H4 (cell line): Measurements from ENCODE around the gene DIP2B. TPM values are rescaled to one million over a fixed set of nuclear protein-coding genes. Genes with fewer than 3 reads are reported as not detected.
A peak's percentile ranks its signal among the peaks of the same experiment; 100 is the strongest.

ENCODE experiments used
- DNase-seq: peaks from one replicate; pipeline ENCODE4 v3.0.0-alpha.2; 2015; ENCODE audit warnings: low spot score
- total RNA-seq: library from RNA; depleted of rRNA; stranded (reverse); fragments of >200 nt; shearing (Covaris generic); gene quantifications from 2 replicates; pipeline ENCODE4 v1.2.3, GENCODE V29; 2014

The DIP2B gene
- total RNA-seq, 1 experiment from 2014 or later = 13.2 TPM

DNA sequence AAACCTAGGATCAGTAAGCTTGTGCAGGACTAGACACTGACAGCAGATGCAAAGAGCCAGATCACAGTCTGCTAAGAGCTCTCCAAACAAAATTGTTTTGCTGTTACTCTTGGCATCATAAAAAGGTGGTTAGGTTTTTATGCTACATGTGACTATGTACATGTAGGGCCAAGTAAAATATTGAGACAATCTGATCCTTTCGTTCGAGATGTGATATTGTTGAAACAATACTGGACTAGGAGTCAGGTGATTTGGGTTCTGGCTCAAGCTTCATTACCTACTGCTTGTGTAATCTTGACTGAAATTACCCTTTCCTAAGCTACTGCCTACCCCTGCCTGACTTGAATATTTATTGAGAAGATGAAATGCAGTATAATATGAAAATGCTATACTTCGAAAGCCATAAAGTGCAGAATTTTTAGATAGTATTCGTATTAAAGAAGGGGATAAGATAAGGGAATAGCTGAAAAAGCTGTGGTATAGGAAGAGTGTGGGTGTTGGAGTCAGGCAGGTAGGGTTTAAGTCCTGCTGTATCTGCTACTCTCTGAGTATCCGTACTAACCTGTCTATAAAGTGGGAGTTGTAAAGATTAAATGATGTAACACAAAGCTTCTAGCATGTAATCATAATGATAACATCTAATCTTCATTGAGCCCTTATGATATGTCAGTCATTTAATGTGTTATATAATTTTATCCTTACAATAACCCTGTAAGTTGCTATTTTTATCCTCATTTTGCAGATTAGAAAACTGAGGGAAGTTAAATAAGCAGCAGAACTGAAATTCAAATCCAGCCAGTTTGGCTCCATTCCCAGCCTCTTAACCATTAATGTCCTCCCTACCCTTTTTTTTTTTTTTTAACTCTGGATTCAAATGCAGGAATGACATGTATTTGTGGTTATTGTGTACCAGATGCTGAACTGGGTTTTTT, 220.5 kb downstream of the DIP2B start:
- no peak for DNase-seq

DNA sequence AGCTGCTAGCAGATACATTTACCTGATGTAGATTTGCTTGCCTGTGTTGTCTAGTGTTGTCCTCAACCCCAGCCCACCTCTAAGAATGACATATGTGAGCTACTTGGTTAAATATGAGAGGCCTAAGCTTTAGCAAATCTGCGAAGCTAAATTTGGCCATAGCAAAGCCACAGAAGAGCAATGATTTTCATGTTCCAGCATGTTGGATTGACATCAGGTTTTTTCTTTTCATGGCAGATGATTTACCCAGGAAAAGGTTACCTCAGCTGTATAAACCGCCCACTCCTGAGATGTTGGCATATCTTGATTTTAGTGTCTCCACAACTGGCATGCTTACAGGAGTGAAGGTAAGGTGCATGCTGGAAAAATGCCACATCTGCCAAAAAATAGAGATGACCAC, 222.7 kb downstream of the DIP2B start:
- no peak for DNase-seq

DNA sequence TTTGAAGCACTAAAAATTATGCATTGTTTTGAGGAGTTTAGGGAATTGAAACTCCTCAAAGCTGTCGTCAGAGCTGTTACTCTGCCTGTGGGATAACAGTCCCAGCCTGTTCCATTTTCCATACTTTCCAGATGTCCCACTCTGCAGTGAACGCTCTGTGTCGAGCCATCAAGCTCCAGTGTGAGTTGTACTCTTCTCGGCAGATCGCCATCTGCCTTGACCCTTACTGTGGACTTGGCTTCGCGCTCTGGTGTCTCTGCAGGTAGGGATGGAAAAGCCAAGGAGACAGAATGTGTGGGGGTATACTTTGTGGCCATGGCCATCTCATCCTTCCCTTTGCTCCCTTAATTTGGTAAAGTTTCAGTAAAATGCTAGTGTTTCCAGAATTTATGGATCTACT, 223.6 kb downstream of the DIP2B start:
- no peak for DNase-seq

DNA sequence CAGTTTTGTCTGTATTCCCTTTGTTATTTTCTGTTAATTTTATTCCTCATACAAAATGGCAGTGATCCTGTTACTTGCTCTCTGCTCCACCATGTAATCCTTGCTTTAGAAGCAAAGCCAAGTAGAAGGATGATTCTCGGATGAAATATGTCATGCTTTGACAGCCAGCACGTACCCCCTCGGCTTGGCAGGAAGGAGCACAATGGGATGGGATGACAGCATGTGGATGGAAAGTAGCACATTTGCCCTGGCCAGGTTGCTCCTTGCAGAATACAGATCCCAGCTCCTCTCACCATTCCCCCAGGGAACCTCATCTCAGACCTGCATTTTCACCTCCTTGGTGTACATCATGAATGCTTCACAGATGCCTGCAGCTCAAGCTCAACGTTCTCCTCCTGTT, 224.1 kb downstream of the DIP2B start:
- DNase-seq = no peak

DNA sequence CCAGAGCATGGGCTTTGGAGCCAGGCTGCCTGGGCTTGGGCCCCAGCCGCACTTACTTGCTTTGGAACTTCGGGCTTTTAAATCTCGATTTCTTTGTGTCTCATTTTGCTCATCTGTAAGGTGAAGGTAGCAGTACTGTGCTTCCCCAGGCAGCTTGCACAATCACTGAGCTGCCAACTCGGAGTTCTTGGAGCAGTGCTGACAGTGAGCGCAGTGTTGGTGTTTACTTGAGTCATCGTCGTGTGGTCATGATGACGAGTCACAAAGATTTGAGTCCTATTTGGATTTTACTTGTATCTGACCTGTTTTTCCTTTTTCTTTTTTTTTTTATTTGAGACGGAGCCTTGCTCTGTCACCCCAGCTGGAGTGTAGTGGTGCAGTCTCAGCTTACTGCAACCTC, 227.8 kb downstream of the DIP2B start:
- DNase-seq = peak; percentile 94

DNA sequence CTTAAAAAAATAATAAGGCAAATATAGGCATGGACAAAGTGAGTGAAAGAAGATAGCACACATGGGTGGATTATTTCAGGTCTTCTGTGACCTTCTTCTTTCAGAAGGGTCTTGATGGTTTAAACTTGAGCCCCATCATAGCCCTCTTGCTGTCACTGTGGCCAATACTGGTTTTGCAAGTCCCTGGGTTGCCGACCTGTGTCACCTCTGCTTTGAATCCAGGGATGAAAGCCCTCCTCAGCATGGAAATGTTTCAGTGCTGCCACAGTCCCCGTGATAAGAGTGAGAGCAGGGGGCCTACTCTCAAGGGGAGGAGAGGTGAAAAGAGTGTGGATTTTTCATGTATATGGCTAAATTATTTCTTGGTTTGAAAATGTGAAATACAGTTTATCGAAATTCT, 228.9 kb downstream of the DIP2B start:
- no peak for DNase-seq

DNA sequence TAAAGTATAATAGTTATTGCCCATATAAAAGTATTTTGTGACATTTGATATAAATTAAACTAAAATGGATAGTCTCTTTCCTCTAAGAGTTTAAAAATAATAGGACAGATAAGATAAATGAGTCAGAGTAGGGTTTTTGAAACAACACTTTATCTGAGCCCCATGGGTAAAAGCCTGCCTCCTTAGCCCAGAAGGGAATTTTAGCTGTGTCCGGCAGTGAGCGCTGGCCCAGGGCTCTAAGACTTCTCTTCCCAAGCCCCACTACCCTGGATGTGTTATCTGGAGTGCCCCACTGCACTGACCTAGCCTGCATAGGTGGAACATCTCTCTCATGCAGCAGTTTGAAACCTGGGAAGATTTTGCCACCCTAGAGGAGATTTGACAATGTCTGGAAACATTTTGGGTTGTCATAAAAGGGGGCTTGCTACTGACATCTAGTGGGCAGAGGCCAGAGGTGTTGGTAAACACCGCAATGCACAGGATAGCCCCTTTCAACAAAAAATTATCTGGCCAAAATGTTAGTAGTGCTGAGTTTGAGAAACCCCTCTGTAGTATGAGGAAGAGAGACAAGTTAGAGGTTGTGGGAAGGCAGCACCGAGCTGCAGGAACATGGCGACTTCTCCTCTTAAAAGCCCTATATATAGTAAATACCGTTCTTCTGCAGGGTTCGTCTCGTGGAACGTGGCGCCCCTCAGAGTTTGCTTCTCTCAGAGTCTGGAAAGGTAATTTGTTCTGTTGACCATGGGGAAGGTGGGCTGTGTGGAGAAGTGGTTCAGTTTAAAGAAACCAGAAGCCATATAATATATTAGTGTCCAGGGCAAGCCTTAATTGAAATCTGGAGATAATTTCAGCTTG, 229.9 kb downstream of the DIP2B start:
- DNase-seq = peak; percentile 22

DNA sequence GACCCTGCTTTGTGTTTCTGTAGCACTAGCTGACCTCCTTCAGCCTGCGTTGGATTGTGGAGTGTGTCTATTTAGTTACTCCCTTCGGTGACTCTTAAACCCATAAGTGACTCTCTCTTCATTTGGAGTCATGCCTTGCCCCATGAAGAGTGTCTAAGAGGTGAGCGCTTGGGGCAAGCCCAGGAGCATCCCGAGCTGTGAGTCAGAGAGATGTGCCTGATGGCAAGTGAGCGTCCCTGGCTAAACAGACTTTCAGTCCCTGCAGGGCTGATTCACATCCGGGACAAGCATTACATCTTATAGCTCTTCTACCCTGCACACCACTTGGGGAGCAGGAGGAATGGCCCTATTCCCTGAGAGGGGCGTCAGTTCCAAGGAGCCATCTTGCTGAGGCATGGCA, 234.8 kb downstream of the DIP2B start:
- no peak for DNase-seq

DNA sequence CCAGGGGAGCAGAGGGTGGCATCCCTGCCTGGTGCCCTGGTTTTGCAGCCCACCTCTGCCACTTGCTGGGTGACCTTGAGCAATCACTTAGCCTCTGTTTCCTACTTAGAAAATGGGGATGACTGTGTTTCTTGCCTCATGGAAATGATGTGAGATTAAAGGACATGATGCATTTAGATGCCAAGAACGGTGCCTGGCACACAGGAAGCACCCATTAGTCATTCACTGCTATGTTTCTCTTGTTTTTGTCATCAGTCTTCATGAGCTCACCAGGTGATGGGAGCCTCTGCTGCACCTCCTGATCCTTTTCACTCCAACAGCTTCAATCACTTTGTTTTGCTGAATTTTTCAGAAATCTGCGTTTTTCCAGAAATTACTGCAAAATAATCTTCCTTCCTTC, 235.5 kb downstream of the DIP2B start:
- no peak for DNase-seq

DNA sequence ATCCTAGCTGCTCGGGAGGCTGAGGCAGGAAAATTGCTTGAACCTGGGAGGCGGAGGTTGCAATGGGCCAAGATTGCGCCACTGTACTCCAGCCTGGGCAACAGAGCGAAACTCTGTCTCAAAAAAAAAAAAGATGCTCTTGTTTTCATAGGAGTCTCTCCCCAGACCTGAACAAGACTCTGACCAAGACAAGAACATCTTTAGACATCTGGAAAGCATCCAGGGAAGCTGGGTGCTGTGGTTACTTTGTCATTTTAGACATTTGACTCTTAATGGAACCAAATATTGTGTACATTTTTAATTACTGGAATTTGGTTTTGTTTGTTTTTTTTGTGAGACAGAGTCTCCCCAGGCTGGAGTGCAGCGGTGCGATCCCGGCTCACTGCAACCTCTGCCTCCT, 238.0 kb downstream of the DIP2B start:
- no peak for DNase-seq

DNA sequence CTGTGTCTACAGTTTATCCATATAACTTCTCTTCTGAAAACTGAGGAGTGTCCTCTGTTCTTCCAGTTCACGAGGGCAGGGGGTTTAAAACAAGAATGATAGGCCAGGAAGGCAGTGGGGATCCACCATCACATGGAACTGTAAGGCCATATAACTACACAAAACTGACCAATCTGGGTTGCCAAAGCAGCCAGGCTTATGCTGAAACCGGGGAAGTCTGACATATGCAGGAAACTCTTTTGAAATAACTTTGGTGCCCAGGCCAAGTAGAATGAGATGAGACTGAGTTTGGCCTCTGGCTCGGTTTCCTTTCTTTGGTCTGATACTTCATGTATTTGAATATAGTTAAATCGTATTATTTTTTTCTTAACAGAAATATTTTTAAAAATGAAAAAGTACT, 241.1 kb downstream of the DIP2B start:
- no peak for DNase-seq

DNA sequence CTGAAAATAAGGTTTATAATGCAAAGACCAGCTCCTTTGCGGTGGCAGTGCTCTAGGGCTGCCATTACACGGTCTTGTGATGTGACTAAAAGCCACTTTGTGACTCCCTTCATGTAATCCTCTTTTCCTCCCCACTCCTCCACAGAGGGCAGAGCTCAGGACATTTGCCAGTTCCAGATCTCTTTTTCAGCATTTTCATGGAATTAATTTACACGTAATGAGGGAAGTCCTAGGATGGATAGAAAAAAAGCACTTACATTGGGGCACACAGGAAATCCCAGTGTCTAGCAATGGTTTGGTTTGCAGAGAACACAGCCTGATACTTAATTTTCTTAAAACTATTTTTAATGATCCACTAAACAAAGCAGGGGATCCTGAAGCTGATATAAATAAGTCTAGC, 241.6 kb downstream of the DIP2B start:
- DNase-seq = no peak

DNA sequence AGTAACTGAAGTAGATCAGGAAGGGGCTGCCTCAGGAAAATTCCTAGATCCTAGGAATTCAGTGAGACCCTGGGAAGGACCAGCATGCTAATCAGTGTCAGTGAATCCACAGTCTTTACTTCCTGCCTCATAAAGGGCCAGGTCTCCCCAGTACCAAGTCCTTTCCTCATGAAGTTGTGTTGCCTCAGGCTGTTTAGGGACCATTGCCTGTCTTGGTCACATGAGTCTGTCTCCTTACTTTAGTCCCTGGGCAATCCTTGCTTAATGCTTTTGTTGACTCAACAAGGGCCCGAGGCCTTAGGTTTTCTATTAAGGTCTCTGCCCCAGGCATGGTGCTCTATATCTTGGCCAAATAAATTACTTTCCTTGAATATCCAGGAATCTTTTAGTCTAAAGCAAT, 243.0 kb downstream of the DIP2B start:
- DNase-seq = no peak

DNA sequence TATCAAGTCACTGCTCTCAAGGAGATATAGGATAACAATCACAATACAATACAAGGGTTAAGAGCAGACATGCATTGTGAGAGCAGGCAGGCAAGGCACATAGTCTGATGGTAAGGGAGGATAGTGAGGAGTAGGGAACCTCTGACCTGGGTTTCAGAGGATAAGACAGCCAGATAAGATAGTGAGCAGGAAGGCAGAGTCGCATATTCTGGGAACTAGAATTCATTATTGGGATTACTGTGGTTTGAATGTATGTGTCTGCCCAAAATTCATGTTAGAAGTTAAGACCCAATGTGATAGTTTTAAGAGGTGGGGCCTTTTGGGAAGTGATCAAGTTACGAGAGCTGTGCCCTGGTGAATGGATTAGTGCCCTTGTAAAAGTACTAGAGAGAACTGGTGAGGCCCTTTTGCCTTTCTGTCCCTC, 244.7 kb downstream of the DIP2B start:
- DNase-seq = no peak

DNA sequence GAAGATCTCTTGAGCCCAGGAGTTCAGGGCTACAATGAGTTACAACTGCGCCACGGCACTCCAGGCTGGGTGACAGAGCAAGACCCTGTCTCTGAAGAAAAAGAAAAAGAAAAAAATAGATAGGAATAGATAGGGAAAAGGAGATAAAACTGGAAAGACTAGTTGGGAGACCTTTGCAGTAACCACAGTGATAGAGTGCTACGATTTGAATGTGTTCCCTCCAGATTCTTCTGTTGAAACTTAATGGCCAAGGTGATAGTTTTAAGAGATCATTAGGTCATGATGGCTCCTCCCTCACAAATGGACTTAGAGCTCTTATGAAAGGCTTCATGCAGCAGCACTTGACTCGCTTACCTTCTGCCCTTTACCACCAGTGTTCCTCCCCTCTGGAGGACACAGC, 245.6 kb downstream of the DIP2B start:
- DNase-seq = no peak

DNA sequence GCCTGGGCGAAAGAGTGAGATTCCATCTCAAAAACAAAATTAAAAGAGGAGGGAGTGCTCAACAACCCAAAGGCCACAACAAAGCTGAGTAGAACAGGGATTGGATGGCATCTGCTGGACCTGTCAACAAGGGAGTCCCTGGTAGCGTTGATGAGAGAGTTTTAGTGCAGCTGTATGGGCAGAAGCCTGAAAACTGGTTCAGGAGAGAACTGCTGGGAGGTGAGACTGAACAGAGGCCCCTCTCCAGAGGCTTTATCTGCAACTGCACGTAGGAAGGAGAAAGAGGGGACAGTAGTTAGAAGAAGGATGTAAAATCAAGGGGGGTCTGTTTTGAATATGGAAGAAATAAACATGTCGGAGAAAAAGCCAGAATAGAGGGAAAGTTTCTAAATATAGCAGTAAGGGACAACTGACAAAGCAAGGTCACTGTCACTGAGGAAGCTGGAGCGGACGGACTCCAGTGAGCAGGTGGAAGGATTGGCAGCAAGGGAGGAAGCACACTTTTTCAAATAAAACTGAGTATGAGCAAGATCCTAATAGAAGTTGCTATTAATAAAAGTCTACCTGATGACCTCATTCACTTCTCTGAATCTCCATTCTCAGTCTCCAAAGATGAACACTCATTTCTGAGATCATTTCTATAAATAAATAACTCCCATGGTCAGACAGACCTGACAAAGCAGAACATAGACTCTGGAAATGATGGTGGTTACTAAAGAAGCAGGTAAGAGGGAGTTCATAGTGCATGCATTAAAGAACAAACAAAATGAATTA, 247.3 kb downstream of the DIP2B start:
- DNase-seq = no peak

DNA sequence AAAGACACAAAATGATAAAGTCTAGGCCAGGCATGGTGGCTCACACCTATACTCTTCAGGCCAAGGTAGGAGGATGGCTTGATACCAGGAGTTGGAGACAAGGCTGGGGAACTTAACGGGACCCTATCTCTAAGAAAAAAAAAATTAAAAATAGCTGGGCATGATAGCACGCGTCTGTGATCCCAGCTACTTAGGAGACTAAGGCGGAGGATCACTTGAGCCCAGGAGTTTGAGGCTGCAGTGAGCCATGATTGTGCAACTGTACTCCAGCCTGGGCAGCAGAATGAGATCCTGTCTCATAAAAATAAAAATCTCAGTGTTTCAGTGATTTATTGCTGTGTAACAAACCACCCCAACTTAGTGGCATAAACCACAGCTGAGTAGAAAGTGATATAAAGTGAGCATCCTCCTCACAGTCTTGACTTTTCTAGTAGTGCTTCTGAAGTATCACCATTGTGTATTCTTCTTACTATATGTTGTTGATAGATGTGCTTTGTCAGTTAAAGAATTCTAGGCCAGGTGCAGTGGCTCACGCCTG, 248.5 kb downstream of the DIP2B start:
- no peak for DNase-seq

DNA sequence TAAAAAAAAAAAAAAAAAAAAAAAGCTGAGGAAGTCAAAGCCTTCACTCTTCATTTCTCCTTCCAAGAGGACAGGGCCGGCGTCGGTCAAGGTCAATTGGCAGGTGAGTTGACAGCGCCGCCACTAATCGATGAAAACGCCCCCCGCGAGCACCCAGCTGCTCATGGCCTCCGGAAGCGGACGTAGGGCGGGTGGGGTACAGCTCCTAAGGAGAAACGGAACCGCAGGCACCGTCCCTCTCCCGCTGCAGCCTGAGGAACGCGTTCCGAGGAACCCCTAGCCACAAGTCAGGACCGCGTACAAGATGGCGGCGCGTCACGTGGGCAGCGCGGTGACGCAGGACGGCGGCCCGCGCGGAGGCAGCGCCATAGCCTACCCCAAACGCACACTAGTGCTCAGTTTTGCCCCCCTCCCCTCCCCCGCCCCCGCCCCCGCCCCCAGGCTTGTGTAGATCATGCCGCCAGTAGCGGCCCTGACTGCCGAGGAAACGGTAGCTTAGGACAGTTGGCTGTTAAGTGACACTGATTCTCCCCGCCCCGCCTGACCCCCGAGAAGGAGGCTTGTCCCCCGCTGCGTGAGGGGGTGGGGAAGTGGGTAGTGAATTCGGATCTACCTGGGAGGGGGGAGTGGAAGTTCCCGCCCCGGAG, 259.0 kb downstream of the DIP2B start, which contains the start of gene ATF1:
ATF1 (plus strand) TSS at position 463 of the 647 bp plus-strand sequence. CDS start 16,045 bp downstream, outside the sequence.
- peak; percentile 92 for DNase-seq

DNA sequence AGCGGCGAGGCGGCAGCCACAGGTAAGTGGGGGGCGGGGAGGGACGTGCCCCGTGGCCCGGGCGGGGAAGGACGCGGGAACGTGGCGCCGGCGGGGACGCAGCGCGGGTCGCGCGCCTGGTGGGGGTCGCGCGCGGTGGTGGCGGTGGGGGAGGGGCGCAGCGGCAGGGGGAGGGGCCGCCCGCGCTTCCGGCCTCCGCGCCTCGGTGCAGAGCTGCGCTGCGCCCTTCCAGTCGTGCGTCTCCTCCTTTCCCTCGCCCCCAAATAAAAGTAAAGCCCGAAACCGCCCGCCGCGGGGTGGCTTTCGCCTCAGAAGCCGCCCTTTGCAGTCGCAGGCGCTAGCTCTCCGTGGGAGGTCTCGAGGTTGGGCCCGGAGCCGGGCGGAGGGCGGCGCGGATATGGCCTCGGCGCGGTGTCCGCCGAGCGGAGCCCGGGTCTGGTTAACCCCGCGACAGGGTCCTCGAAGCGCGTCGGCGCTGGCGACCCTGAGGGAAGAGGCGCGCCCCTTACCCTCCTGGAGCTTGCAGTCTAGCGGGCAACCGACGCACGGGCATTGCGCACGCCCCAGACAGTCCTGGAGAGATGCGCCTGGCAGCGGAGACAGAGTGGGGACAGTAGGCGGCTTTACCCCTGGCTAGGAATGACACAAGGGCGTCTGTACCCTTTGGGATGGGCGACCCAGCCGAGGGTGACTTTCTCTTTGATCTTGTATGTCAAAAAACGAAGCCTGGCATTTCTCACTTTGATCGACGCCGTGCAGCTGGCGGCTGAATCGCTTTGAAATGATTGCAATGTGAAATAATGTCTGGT, 259.7 kb downstream of the DIP2B start:
- DNase-seq = peak; percentile 22
